ENCODE results near the gene DBF4B. TPM values are rescaled to one million over a fixed set of nuclear protein-coding genes. Genes with fewer than 3 reads are reported as not detected.

The DBF4B gene
- total RNA-seq, 1 experiment from 2014 or later, result 24.7 TPM

DNA sequence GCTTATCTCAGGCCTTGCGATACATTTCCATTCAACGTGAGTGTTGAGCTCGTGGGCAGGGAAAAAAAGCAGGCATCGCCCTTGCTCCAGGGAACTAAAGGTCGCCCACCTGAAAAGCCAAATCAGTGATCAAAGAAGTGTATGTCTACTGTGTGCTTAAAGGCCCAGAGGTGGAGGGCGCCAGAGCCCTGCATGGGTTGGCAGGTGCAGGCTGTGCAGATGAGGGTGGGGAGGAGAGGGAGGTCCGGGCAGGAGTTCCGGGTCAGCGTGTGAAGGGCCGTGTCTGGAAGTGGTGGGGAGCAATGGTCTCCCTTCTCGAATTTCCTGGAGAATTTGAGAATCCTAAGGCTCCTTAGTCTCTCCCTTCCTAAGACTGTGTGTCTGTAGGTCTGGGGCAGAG, 57.5 kb downstream of the DBF4B start:
- Histone ChIP-seq H2BK120ac (ENCODE audit: low read depth, low read length, poor library complexity, severe bottlenecking) (no peak overlapping the region), H4K8ac (replicated peaks; ENCODE audit: insufficient read length, low read depth, low read length) (no peak overlapping the region), H3K27ac (ENCODE audit: insufficient read length, low read depth, low read length) (no peak overlapping the region), H3K56ac (ENCODE audit: insufficient read length, low read depth, low read length) (no peak overlapping the region), H3K14ac (ENCODE audit: insufficient read depth, low read length) (no peak overlapping the region), H2BK15ac (ENCODE audit: low read depth, low read length) (no peak overlapping the region), H3K4ac (ENCODE audit: low read depth, low read length) (no peak overlapping the region), H4K91ac (ENCODE audit: insufficient read length, low read depth, low read length) (no peak overlapping the region), H3K4me1 (ENCODE audit: insufficient read depth, low read length) (no peaks in the 10 kb centered on the region), H3K23me2 (ENCODE audit: insufficient read length, low read depth, low read length, poor library complexity, severe bottlenecking) (no peaks in the 10 kb centered on the region), H2AK5ac (ENCODE audit: insufficient read length, low read length) (no peak overlapping the region), H4K5ac (ENCODE audit: insufficient read length, low read depth, low read length) (no peak overlapping the region), H3K79me1 (ENCODE audit: insufficient read depth, low read depth, low read length, poor library complexity, severe bottlenecking) (no peaks in the 10 kb centered on the region), H2AFZ (ENCODE audit: low read length) (no peak overlapping the region), H2BK12ac (ENCODE audit: insufficient read length, low read depth, low read length) (no peak overlapping the region), H3K4me2 (ENCODE audit: insufficient read depth, insufficient read length, low read length) (no peak overlapping the region), H3K79me2 (ENCODE audit: insufficient read depth, low read length) (no peaks in the 10 kb centered on the region), H3K9ac (ENCODE audit: extremely low read depth, insufficient read length, low read length) (no peak overlapping the region), H2BK20ac (ENCODE audit: low read depth, low read length, poor library complexity, severe bottlenecking) (no peak overlapping the region), H4K20me1 (ENCODE audit: control insufficient read depth, insufficient read depth, insufficient read length) (no peaks in the 10 kb centered on the region), H3K27me3 (ENCODE audit: insufficient read depth, low read length) (no peaks in the 10 kb centered on the region; the same call in 1 of the 2 replicates), H2BK5ac (ENCODE audit: insufficient read length, low read length) (no peak overlapping the region), H3K9me3 (ENCODE audit: control insufficient read depth, low read depth, low read length) (no peaks in the 10 kb centered on the region), H3K18ac (ENCODE audit: insufficient read length, low read depth, low read length) (no peak overlapping the region), H3K23ac (ENCODE audit: insufficient read length, low read depth, low read length) (no peak overlapping the region), H3T11ph (ENCODE audit: low read length) (no peak overlapping the region)
- TF ChIP-seq, protein P1, sequence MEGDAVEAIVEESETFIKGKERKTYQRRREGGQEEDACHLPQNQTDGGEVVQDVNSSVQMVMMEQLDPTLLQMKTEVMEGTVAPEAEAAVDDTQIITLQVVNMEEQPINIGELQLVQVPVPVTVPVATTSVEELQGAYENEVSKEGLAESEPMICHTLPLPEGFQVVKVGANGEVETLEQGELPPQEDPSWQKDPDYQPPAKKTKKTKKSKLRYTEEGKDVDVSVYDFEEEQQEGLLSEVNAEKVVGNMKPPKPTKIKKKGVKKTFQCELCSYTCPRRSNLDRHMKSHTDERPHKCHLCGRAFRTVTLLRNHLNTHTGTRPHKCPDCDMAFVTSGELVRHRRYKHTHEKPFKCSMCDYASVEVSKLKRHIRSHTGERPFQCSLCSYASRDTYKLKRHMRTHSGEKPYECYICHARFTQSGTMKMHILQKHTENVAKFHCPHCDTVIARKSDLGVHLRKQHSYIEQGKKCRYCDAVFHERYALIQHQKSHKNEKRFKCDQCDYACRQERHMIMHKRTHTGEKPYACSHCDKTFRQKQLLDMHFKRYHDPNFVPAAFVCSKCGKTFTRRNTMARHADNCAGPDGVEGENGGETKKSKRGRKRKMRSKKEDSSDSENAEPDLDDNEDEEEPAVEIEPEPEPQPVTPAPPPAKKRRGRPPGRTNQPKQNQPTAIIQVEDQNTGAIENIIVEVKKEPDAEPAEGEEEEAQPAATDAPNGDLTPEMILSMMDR (conservative IDR thresholded peaks at IDR 0.05), result no peak
- Mint-ChIP-seq H3K36me3 (ENCODE audit: insufficient read depth in 1 of 3, low read depth in 3 of 3) (no peaks in the 10 kb centered on the region), H3K9me3 (no peaks in the 10 kb centered on the region; a peak in 1 of 5 replicates), H3K4me3 (no peak overlapping the region; a peak in 1 of 5 replicates), H3K4me1 (peaks cover 15 to 20% of the 10 kb centered on the region in 2 experiments), H3K27me3 (ENCODE audit: low read depth) (peaks cover 44% of the 10 kb centered on the region), H3K27ac (no peak overlapping the region)
- DNase-seq, result peak; percentile 55
- WGBS (ENCODE audit: extremely low coverage, insufficient read length, low lambda C conversion rate), result no CpG with 5 or more reads among the region's 11 CpGs

Measured in H9 (cell line).